ENCODE data around the gene USP2. TPM values are rescaled to one million over a fixed set of nuclear protein-coding genes. Genes with fewer than 3 reads are reported as not detected.
A peak's percentile ranks its signal among the peaks of the same experiment; 100 is the strongest.

Gene USP2
- total RNA-seq, 4 donors from 2014 or later: 2.5 to 61.8 (median 32.2) TPM

DNA sequence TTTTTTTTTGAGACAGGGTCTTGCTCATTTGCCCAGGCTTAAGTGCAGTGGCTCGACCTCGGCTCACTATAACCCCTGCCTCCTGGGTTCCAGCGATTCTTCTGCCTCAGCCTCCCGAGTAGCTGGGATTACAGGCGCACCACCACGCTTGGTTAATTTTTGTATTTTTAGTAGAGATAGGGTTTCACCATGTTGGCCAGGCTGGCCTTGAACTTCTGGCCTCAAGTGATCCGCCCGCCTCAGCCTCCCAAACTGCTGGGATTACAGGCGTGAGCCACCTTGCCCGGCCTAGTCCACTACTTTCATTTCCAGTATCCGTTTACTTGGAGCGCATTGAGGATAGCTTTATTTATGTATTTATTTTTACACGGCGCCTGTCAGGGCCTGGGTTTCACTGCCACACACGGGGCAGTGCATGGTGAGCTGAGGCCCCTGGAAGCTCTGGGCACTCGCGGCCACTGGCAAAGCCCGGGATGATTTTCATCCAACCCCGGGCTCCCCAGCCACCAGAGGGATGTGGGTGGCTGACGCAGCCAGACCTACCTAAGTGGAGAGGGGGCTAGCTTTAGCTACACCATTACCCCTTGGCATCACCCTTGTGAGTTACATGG lies 58.5 kb downstream of the USP2 start:
- H3K27ac ChIP-seq: peak overlapping the region in 1 of 4 donors; percentile 81
- no peak for TF ChIP-seq POLR2A (IDR thresholded peaks at IDR 0.05)
- TF ChIP-seq, protein P1, sequence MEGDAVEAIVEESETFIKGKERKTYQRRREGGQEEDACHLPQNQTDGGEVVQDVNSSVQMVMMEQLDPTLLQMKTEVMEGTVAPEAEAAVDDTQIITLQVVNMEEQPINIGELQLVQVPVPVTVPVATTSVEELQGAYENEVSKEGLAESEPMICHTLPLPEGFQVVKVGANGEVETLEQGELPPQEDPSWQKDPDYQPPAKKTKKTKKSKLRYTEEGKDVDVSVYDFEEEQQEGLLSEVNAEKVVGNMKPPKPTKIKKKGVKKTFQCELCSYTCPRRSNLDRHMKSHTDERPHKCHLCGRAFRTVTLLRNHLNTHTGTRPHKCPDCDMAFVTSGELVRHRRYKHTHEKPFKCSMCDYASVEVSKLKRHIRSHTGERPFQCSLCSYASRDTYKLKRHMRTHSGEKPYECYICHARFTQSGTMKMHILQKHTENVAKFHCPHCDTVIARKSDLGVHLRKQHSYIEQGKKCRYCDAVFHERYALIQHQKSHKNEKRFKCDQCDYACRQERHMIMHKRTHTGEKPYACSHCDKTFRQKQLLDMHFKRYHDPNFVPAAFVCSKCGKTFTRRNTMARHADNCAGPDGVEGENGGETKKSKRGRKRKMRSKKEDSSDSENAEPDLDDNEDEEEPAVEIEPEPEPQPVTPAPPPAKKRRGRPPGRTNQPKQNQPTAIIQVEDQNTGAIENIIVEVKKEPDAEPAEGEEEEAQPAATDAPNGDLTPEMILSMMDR (IDR thresholded peaks at IDR 0.05): no peak
- H3K36me3 ChIP-seq: no peaks in the 10 kb centered on the region
- no peak overlapping the region for H3K4me3 ChIP-seq
- H3K27me3 ChIP-seq: no peaks in the 10 kb centered on the region
- no peaks in the 10 kb centered on the region for H3K9me3 ChIP-seq
- peaks cover 0 to 26% (median 6%) of the 10 kb centered on the region in 4 donors for H3K4me1 ChIP-seq
- DNase-seq: peak in 1 of 3 donors; percentile 41

GRCh38 chr11:119322360-119322739 lies 59.1 kb downstream of the USP2 start:
- Histone ChIP-seq H3K27me3 (no peaks in the 10 kb centered on the region), H3K4me1 (peaks cover 0 to 32% (median 6%) of the 10 kb centered on the region in 4 donors), H3K36me3 (no peaks in the 10 kb centered on the region), H3K9me3 (no peaks in the 10 kb centered on the region), H3K4me3 (no peak overlapping the region), H3K27ac (peak overlapping the region in 3 of 4 donors; percentile 74 to 87 (median 81))
- no peak for TF ChIP-seq POLR2A (IDR thresholded peaks at IDR 0.05)
- TF ChIP-seq, protein P1 (IDR thresholded peaks at IDR 0.05): peak in 2 of 6 experiments; percentile 7 to 21
- peak in 1 of 3 donors; percentile 0 for DNase-seq

- no peaks in the 10 kb centered on the region for H3K9me3 ChIP-seq
- H3K4me3 ChIP-seq: peak overlapping the region; percentile 48 to 53 (median 52)
- peak overlapping the region; percentile 68 to 87 (median 78) for H3K27ac ChIP-seq
- no peaks in the 10 kb centered on the region for H3K27me3 ChIP-seq
- H3K36me3 ChIP-seq: no peaks in the 10 kb centered on the region
- peaks cover 0 to 34% (median 17%) of the 10 kb centered on the region in 4 donors for H3K4me1 ChIP-seq
- DNase-seq: peak; percentile 67 to 81 (median 68)
- TF ChIP-seq POLR2A (IDR thresholded peaks at IDR 0.05): peak; percentile 19 to 35
- TF ChIP-seq, protein P1 (IDR thresholded peaks at IDR 0.05): no peak
These were observed 60.5 kb downstream of the USP2 start for GRCh38 chr11:119320776-119321524.

GRCh38 chr11:119320240-119320775 lies 61.2 kb downstream of the USP2 start:
- Histone ChIP-seq H3K36me3 (no peaks in the 10 kb centered on the region), H3K27me3 (no peaks in the 10 kb centered on the region), H3K4me3 (peak overlapping the region; percentile 48 to 53 (median 52)), H3K27ac (peak overlapping the region; percentile 68 to 87 (median 78)), H3K9me3 (no peaks in the 10 kb centered on the region), H3K4me1 (peaks cover 0 to 36% (median 19%) of the 10 kb centered on the region in 4 donors)
- DNase-seq: no peak
- TF ChIP-seq POLR2A (IDR thresholded peaks at IDR 0.05): no peak
- TF ChIP-seq, protein P1 (IDR thresholded peaks at IDR 0.05): no peak

DNA sequence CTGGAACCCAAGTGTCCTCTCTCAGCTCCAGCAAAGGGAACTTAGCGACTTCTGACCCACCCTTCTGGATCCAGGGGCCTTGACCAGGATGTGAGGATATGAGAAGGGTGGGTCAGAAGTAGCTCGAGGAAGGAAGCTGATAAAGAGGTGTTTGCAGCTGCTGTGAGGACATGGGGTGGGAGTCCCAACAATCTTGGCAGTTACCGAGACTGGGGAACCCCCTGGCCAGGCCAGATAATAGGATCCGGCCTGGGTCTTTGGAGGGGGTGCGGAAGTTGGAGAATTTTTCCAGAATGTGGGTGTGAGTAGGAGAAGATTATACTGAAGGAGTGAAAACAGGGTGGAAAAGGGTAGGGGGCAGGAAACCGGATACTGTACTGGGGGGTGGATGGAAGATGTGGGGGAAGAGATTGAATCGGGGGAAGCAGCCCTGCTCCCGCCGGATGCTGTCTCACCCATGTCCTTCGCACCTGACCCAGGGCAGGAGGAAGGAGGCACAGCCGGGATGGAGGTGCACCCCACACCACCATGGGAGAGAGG lies 61.7 kb downstream of the USP2 start:
- no peak for DNase-seq
- TF ChIP-seq, protein P1 (IDR thresholded peaks at IDR 0.05): no peak
- no peak for TF ChIP-seq POLR2A (IDR thresholded peaks at IDR 0.05)
- no peak overlapping the region for H3K4me3 ChIP-seq

More for the DNA sequence above, 61.7 kb downstream of the USP2 start:
- H3K9me3 ChIP-seq: no peaks in the 10 kb centered on the region
- H3K36me3 ChIP-seq: no peaks in the 10 kb centered on the region
- no peaks in the 10 kb centered on the region for H3K27me3 ChIP-seq
- peak overlapping the region; percentile 68 to 87 (median 78) for H3K27ac ChIP-seq
- peaks cover 0 to 42% (median 22%) of the 10 kb centered on the region in 4 donors for H3K4me1 ChIP-seq
